SK-N-MC (cell line): ENCODE data around the gene DGLUCY.

ENCODE experiments used
- EZH2 ChIP-seq: fragments of 200-600 bp; sonication (generic); IDR thresholded peaks from one replicate; pipeline ENCODE4 v1.6.1; 2017; ENCODE audit warnings: antibody characterized with exemption
- POLR2AphosphoS5 ChIP-seq: IDR thresholded peaks from 2 replicates; pipeline ENCODE4 v1.6.1; 2012; ENCODE audit warnings: mild to moderate bottlenecking, low read depth, low read length, borderline replicate concordance

DNA sequence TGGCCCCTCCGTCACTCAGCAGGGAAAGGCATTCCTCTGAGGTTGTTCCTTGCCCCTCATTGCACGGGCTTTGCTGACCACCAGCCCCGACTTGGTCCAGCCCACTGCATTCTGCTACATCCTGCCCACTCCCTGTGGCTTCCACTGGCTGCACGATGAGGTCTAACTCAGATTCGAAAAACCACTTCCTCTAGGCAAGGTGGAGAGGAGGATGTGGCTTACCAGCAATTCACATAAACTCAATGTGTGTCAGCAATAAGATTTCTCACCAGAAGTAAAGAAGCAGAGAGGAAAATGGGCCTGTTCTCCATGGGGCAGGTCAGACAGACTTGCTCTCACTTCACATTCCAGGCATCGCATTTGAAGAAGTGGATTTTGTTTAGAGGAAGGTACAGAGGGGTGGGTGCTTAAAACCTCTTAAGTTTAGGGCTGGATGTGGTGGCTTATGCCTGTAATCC, 115.9 kb downstream of the DGLUCY start:
- TF ChIP-seq POLR2AphosphoS5: no peak
- TF ChIP-seq EZH2: no peak
